Mesendoderm (in vitro differentiated cells): ENCODE data around the gene FBLN1.

Experiments
- DNase-seq: peaks from one replicate; pipeline ENCODE4 v3.0.0; 2013
- H2AK5ac ChIP-seq: 2 replicates; pipeline ENCODE4 v1.6.1; 2013; ENCODE audit warnings: low read length, inconsistent platforms
- H2BK120ac ChIP-seq: 2 replicates; pipeline ENCODE4 v1.6.1; 2013; ENCODE audit warnings: low read depth, mild to moderate bottlenecking, low read length, moderate library complexity, mixed read lengths
- H2BK15ac ChIP-seq: replicated peaks from 2 replicates; pipeline ENCODE4 v1.6.1; 2013; ENCODE audit warnings: low read depth, mild to moderate bottlenecking, moderate library complexity
- H2BK5ac ChIP-seq: 2 replicates; pipeline ENCODE4 v1.6.1; 2013; ENCODE audit warnings: low read length, inconsistent platforms
- H3K18ac ChIP-seq: 2 replicates; pipeline ENCODE4 v1.6.1; 2013; ENCODE audit warnings: mild to moderate bottlenecking, low read length, mixed read lengths
- H3K23ac ChIP-seq: one replicate; pipeline ENCODE4 v1.6.1; 2013; ENCODE audit warnings: low read length
- H3K27ac ChIP-seq: 2 replicates; pipeline ENCODE4 v1.5.1; 2013; ENCODE audit warnings: low read depth, mild to moderate bottlenecking, inconsistent platforms, low read length, moderate library complexity
- H3K27me3 ChIP-seq: 2 replicates; pipeline ENCODE4 v1.6.1; 2013; ENCODE audit warnings: low read length, control low read depth, mild to moderate bottlenecking, inconsistent platforms; ENCODE audit not compliant: insufficient read depth, poor library complexity
- H3K36me3 ChIP-seq: 2 replicates; pipeline ENCODE4 v1.6.1; 2013; ENCODE audit warnings: low read length, inconsistent platforms; ENCODE audit not compliant: control insufficient read depth, insufficient read depth
- H3K4ac ChIP-seq: one replicate; pipeline ENCODE4 v1.6.1; 2013; ENCODE audit warnings: low read depth, mild to moderate bottlenecking, low read length, moderate library complexity
- H3K4me1 ChIP-seq: 2 replicates; pipeline ENCODE4 v1.6.1; 2013; ENCODE audit warnings: low read depth, low read length, inconsistent platforms; ENCODE audit not compliant: control insufficient read depth
- H3K4me2 ChIP-seq: 2 replicates; pipeline ENCODE4 v1.6.1; 2013; ENCODE audit warnings: low read length
- H3K4me3 ChIP-seq: 2 replicates; pipeline ENCODE4 v1.5.1; 2013; ENCODE audit warnings: mild to moderate bottlenecking, low read length
- H3K56ac ChIP-seq: one replicate; pipeline ENCODE4 v1.6.1; 2013; ENCODE audit warnings: low read length
- H3K79me1 ChIP-seq: 2 replicates; pipeline ENCODE4 v1.6.1; 2013; ENCODE audit warnings: low read length, inconsistent platforms
- H3K79me2 ChIP-seq: 2 replicates; pipeline ENCODE4 v1.6.1; 2013; ENCODE audit warnings: mild to moderate bottlenecking, low read length; ENCODE audit not compliant: control insufficient read depth, insufficient read depth
- H3K9ac ChIP-seq: 2 replicates; pipeline ENCODE4 v1.6.1; 2013; ENCODE audit warnings: low read length, inconsistent platforms
- H4K5ac ChIP-seq: one replicate; pipeline ENCODE4 v1.6.1; 2013; ENCODE audit warnings: low read length
- H4K8ac ChIP-seq: one replicate; pipeline ENCODE4 v1.6.1; 2013; ENCODE audit warnings: low read depth, mild to moderate bottlenecking, control low read depth, low read length, moderate library complexity
- WGBS: extraction: QIAGEN DNeasy Blood & Tissue Kit; methylation state at CpG from one replicate; pipeline ENCODE4 v1.1.7; 2013; ENCODE audit warnings: low lambda C conversion rate, missing lambda C conversion rate; ENCODE audit not compliant: insufficient coverage; ENCODE audit errors: extremely low coverage; 5-methylcytosine and 5-hydroxymethylcytosine counted together

The FBLN1 gene

DNA sequence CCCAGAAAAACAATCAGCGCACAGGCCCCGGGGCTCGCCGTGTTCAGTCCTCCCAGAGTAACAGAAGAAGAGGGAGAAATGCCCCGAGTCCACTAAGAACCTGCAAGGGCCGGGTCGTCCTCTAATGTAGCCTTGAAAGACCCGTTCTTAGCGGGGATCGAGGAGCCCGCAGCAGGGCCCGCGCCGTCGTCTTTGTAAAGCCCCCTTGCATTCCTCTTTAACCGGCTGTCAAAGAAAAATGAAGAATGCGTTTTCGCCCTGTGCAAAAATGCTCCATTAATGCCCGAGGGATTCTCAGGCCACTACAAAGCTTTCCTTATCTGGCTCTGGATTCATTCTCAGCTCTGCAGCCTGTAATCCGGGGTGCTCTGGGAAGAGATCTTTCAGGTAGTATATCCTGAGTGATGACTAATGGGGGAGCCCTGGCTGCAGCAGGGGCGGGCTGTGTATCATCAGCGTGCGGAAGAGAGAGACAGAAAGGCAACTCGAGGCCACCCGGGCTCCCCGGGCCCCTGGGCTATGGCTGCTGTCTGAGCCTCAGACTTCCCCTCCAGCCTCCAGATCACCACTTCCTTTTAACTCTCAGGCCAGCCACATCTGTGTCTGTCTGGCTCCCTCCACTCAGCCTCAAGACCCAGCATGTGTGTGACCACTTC lies 78.2 kb downstream of the FBLN1 start:
- no peaks in the 10 kb centered on the region for H3K36me3 ChIP-seq
- H3K4ac ChIP-seq = no peak overlapping the region
- no peak overlapping the region for H4K8ac ChIP-seq
- H3K79me1 ChIP-seq = no peaks in the 10 kb centered on the region
- no peak overlapping the region for H3K27ac ChIP-seq
- H3K4me3 ChIP-seq = no peak overlapping the region
- no peak overlapping the region for H3K4me2 ChIP-seq
- H3K79me2 ChIP-seq = no peaks in the 10 kb centered on the region
- no peak overlapping the region for H3K56ac ChIP-seq
- no peak overlapping the region for H2BK5ac ChIP-seq
- no peak overlapping the region for H2BK120ac ChIP-seq
- no peak for DNase-seq
- no CpG with 5 or more reads among the region's 26 CpGs for WGBS
- no peak overlapping the region for H2BK15ac ChIP-seq
- no peak overlapping the region for H4K5ac ChIP-seq
- H3K23ac ChIP-seq = no peak overlapping the region
- H2AK5ac ChIP-seq = no peak overlapping the region
- no peak overlapping the region for H3K9ac ChIP-seq
- no peaks in the 10 kb centered on the region for H3K4me1 ChIP-seq
- H3K18ac ChIP-seq = no peak overlapping the region
- no peaks in the 10 kb centered on the region for H3K27me3 ChIP-seq

- no peak overlapping the region for H3K27ac ChIP-seq
- no peak for DNase-seq
- H3K56ac ChIP-seq = no peak overlapping the region
Measured at GRCh38 chr22:45581549-45582080, 78.9 kb downstream of the FBLN1 start.

DNA sequence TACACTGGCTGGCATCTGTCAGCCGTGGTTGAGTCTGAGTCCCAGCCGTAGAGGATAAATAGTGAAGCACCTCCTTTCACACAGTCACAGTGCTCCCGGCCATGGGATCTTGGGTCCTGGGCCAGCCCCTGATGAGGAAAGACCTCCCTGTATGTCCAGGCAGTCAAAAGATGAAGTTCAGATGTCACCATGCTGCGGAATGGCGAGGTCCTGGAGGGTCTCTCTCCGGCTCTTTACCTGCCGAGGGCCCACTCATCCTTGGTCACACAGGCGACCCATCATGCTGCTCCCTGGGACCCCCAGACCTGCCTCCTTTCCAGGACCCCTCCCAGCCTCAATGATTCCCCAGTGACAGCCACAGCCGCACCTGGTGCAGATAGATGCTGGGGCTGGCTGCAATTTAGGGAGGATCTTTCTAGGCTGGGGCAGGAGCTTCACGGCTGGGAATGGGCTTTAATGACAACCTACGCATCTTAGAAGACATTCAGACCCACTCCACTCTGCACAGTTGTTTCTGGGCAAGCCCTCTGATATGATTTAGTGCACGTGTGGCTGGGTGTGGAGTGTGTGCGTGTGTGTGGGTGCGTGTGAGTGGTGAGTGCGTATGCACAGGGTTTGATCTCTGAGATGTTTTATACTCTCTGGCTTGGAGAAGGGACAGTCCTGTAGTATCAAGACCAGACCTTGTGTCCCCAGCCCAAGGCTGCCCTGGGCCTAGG lies 79.7 kb downstream of the FBLN1 start:
- Histone ChIP-seq H3K56ac (no peak overlapping the region), H4K5ac (no peak overlapping the region), H4K8ac (no peak overlapping the region), H3K79me2 (no peaks in the 10 kb centered on the region), H3K4me1 (no peaks in the 10 kb centered on the region), H3K4me3 (no peak overlapping the region), H2AK5ac (no peak overlapping the region), H3K27me3 (no peaks in the 10 kb centered on the region), H3K36me3 (no peaks in the 10 kb centered on the region), H3K79me1 (no peaks in the 10 kb centered on the region), H2BK15ac (no peak overlapping the region), H3K4me2 (no peak overlapping the region), H3K4ac (no peak overlapping the region), H3K27ac (no peak overlapping the region), H3K9ac (no peak overlapping the region), H3K23ac (no peak overlapping the region), H2BK5ac (no peak overlapping the region), H2BK120ac (no peak overlapping the region), H3K18ac (no peak overlapping the region)
- no CpG with 5 or more reads among the region's 15 CpGs for WGBS
- DNase-seq = no peak

More at GRCh38 chr22:45581549-45582080, 78.9 kb downstream of the FBLN1 start:
- Histone ChIP-seq H3K23ac (no peak overlapping the region), H2AK5ac (no peak overlapping the region), H4K5ac (no peak overlapping the region), H2BK120ac (no peak overlapping the region), H2BK5ac (no peak overlapping the region), H3K36me3 (no peaks in the 10 kb centered on the region), H3K4ac (no peak overlapping the region), H3K79me1 (no peaks in the 10 kb centered on the region), H4K8ac (no peak overlapping the region), H3K18ac (no peak overlapping the region), H3K4me1 (no peaks in the 10 kb centered on the region), H3K27me3 (no peaks in the 10 kb centered on the region), H3K4me3 (no peak overlapping the region), H3K4me2 (no peak overlapping the region), H3K79me2 (no peaks in the 10 kb centered on the region), H3K9ac (no peak overlapping the region), H2BK15ac (no peak overlapping the region)
- WGBS = no CpG with 5 or more reads among the region's 16 CpGs

GRCh38 chr22:45582955-45583320 lies 80.3 kb downstream of the FBLN1 start:
- Histone ChIP-seq H3K23ac (no peak overlapping the region), H3K79me1 (no peaks in the 10 kb centered on the region), H3K27ac (no peak overlapping the region), H3K18ac (no peak overlapping the region), H3K9ac (no peak overlapping the region), H4K5ac (no peak overlapping the region), H3K4me2 (no peak overlapping the region), H2BK120ac (no peak overlapping the region), H3K79me2 (no peaks in the 10 kb centered on the region), H2BK5ac (no peak overlapping the region), H3K56ac (no peak overlapping the region), H2BK15ac (no peak overlapping the region), H2AK5ac (no peak overlapping the region), H4K8ac (no peak overlapping the region), H3K4me1 (no peaks in the 10 kb centered on the region), H3K27me3 (no peaks in the 10 kb centered on the region), H3K4ac (no peak overlapping the region), H3K36me3 (no peaks in the 10 kb centered on the region), H3K4me3 (no peak overlapping the region)
- no peak for DNase-seq
- no CpG with 5 or more reads among the region's 6 CpGs for WGBS

- Histone ChIP-seq H2AK5ac (no peak overlapping the region), H3K79me1 (no peaks in the 10 kb centered on the region), H3K56ac (no peak overlapping the region), H3K18ac (no peak overlapping the region), H2BK15ac (no peak overlapping the region), H3K27ac (no peak overlapping the region), H3K4me1 (no peaks in the 10 kb centered on the region), H3K79me2 (no peaks in the 10 kb centered on the region), H3K4me3 (no peak overlapping the region), H3K4me2 (no peak overlapping the region), H4K8ac (no peak overlapping the region), H3K36me3 (no peaks in the 10 kb centered on the region), H2BK5ac (no peak overlapping the region), H3K27me3 (no peaks in the 10 kb centered on the region), H3K4ac (no peak overlapping the region), H3K9ac (no peak overlapping the region), H3K23ac (no peak overlapping the region), H4K5ac (no peak overlapping the region), H2BK120ac (no peak overlapping the region)
- WGBS = no CpG with 5 or more reads among the region's 5 CpGs
- DNase-seq = peak; percentile 31
Measured at GRCh38 chr22:45583504-45583903, 80.8 kb downstream of the FBLN1 start.
